Nephron (organoid): Measurements from ENCODE around the gene APOF.

Experiments
- H3K27ac Mint-ChIP-seq, 3 experiments: 2 replicates each; pipeline ENCODE4 v1.8.0; 2020; ENCODE audit warnings: mixed read lengths in 3 of 3, mild to moderate bottlenecking in 2 of 3, moderate library complexity in 1 of 3
- H3K27me3 Mint-ChIP-seq: 2 replicates; pipeline ENCODE4 v1.8.0; 2021; ENCODE audit warnings: low read depth, mild to moderate bottlenecking, moderate library complexity, mixed read lengths
- H3K36me3 Mint-ChIP-seq: 2 replicates; pipeline ENCODE4 v1.8.0; 2020; ENCODE audit warnings: low read depth, mixed read lengths
- H3K4me1 Mint-ChIP-seq: 2 replicates; pipeline ENCODE4 v1.8.0; 2020; ENCODE audit warnings: mixed read lengths
- H3K4me3 Mint-ChIP-seq, 3 experiments: 2 replicates each; pipeline ENCODE4 v1.8.0; 2020; ENCODE audit warnings: mild to moderate bottlenecking in 3 of 3, mixed read lengths in 3 of 3, moderate library complexity in 2 of 3
- H3K9me3 Mint-ChIP-seq: 2 replicates; pipeline ENCODE4 v1.8.0; 2020; ENCODE audit warnings: mixed read lengths
- CTCF ChIP-seq, 3 experiments: fragments of 200-600 bp; sonication (generic); IDR thresholded peaks; one replicate each; pipeline ENCODE4 v1.5.0; 2021; ENCODE audit warnings: antibody characterized with exemption in 3 of 3; ENCODE audit not compliant: unreplicated experiment in 3 of 3

The APOF gene

GRCh38 chr12:56382611-56383010, 20.0 kb upstream of the APOF start:
- Mint-ChIP-seq H3K36me3 (no peaks in the 10 kb centered on the region), H3K27me3 (peaks cover 11% of the 10 kb centered on the region), H3K4me3 (no peak overlapping the region), H3K27ac (no peak overlapping the region), H3K4me1 (peaks cover 9% of the 10 kb centered on the region), H3K9me3 (no peaks in the 10 kb centered on the region)
- TF ChIP-seq CTCF (IDR thresholded peaks at IDR 0.05; ENCODE audit: unreplicated experiment in 3 of 3), result no peak

- Mint-ChIP-seq H3K27ac (no peak overlapping the region), H3K9me3 (peaks cover 6% of the 10 kb centered on the region), H3K4me1 (no peaks in the 10 kb centered on the region), H3K27me3 (peaks cover 4% of the 10 kb centered on the region), H3K36me3 (no peaks in the 10 kb centered on the region), H3K4me3 (no peak overlapping the region)
- no peak for TF ChIP-seq CTCF (IDR thresholded peaks at IDR 0.05; ENCODE audit: unreplicated experiment in 3 of 3)
Observed at GRCh38 chr12:56377989-56378316, 15.3 kb upstream of the APOF start.

GRCh38 chr12:56377310-56377988, 14.8 kb upstream of the APOF start:
- no peak for TF ChIP-seq CTCF (IDR thresholded peaks at IDR 0.05; ENCODE audit: unreplicated experiment in 3 of 3)
- H3K9me3 Mint-ChIP-seq, result peaks cover 11% of the 10 kb centered on the region

GRCh38 chr12:56375598-56376434, 13.2 kb upstream of the APOF start:
- Mint-ChIP-seq H3K36me3 (no peaks in the 10 kb centered on the region), H3K27me3 (peaks cover 4% of the 10 kb centered on the region), H3K4me3 (no peak overlapping the region), H3K4me1 (no peaks in the 10 kb centered on the region), H3K9me3 (peaks cover 12% of the 10 kb centered on the region), H3K27ac (no peak overlapping the region)
- no peak for TF ChIP-seq CTCF (IDR thresholded peaks at IDR 0.05; ENCODE audit: unreplicated experiment in 3 of 3)

More at GRCh38 chr12:56377310-56377988, 14.8 kb upstream of the APOF start:
- no peak overlapping the region for H3K27ac Mint-ChIP-seq
- H3K4me3 Mint-ChIP-seq, result no peak overlapping the region
- no peaks in the 10 kb centered on the region for H3K4me1 Mint-ChIP-seq
- peaks cover 4% of the 10 kb centered on the region for H3K27me3 Mint-ChIP-seq
- no peaks in the 10 kb centered on the region for H3K36me3 Mint-ChIP-seq

- TF ChIP-seq CTCF (IDR thresholded peaks at IDR 0.05; ENCODE audit: unreplicated experiment in 3 of 3), result no peak
- peaks cover 12% of the 10 kb centered on the region for H3K9me3 Mint-ChIP-seq
- H3K4me1 Mint-ChIP-seq, result no peaks in the 10 kb centered on the region
- H3K4me3 Mint-ChIP-seq, result no peak overlapping the region
- peak overlapping the region in 1 of 3 experiments; percentile 47 for H3K27ac Mint-ChIP-seq
- no peaks in the 10 kb centered on the region for H3K36me3 Mint-ChIP-seq
- H3K27me3 Mint-ChIP-seq, result peaks cover 8% of the 10 kb centered on the region
Observed at GRCh38 chr12:56374726-56375597, 12.3 kb upstream of the APOF start.
